GM18870 (cell line): Measurements from ENCODE around the gene ADAMTS15.

Experiments used
- ATAC-seq: cut with Tn5 transposase; IDR thresholded peaks from one replicate; pipeline ENCODE4 v1.9.1; 2021; ENCODE audit warnings: moderate library complexity; ENCODE audit not compliant: unreplicated experiment

The ADAMTS15 gene

DNA sequence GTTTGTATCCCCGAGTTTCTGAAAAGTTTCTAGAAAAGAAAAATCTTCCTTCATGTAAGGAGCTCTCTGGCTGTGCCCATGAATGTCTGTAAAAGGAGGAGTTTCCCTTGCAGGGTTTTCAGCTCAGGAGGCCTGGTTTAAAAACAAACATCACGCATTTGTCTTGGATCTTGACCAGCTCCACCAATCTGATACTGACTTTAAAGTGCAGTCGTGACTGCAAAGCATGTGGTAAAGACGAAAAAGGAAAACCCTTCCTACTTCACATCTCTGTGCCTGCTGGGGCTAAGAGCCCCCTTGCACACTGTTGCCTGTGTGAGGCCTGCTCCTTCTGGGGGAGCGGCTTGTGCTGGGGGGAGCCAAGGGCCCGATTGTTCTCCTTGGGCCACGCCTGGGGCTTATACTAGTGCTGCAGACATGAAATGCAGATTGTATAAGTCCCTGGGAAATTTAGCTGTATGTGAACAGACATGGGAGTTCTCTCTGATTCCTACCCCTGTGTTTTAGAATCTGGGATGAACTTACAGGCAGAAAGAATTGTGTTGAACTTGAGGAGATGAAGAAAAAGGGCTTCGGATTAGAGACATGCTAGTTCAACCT is 62.1 kb downstream of the ADAMTS15 start:
- ATAC-seq, result no peak

DNA sequence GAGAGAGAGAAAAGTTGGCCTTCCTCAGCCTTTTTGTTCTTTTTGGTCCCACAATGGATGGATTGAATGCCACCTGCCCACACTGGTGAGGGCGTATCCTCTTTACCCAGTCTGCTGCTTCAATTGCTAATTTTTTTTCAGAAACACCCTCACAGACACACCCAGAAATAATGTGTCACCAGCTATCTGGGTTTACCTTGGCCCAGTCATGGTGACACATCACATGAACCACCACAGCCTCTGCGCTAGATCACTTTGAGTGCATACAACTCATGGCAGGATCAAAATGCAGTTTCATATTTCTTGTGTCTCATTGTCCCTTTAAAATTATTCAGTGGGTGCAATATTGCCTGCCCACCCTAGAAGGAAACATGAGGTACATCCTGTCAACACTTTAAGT is 63.3 kb downstream of the ADAMTS15 start:
- no peak for ATAC-seq

DNA sequence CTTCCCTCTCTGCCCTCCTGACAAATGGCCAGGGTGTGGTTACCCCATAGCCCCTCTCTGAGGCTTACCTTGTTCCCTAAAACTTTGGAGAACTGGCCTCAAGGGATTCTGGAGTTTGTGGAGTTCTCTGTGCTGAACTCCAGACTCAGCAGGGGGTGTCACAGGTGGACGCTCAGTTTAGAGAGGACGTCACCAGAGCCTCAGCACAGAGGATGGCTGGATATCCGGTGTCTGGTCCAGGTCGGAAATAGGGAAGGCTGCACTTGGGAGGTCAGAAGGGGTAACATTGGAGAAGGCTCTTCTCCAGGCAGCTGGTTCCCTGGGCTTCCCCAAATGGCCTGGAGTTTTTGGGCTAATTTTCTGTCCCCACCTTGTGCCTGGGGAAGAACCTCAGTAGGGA is 64.2 kb downstream of the ADAMTS15 start:
- ATAC-seq, result no peak

DNA sequence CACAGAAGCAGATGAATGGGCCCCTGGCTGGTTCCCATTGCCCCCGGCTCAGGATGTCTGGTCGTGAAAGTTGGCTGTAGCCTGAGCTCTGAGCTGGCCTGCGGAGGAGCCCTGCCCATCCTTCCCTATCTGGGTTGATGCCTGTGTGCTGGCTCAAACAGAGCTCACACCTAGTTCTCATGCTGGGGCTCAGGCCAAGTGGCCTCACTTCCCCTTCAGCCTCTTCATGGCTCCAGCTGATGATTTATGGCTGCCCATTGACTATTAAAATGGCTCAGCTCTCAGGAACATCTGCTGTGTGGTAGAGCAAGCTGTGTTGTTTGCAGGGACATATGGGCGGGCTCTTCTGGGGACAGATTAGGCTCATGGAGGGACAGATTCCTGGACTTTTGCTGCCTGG is 64.7 kb downstream of the ADAMTS15 start:
- ATAC-seq, result no peak

GRCh38 chr11:130514316-130514715 is 65.9 kb downstream of the ADAMTS15 start:
- no peak for ATAC-seq

GRCh38 chr11:130514851-130515250 is 66.4 kb downstream of the ADAMTS15 start:
- ATAC-seq, result no peak

- no peak for ATAC-seq
Measured at GRCh38 chr11:130515829-130516553, 67.5 kb downstream of the ADAMTS15 start.

- no peak for ATAC-seq
Measured at GRCh38 chr11:130516554-130517505, 68.4 kb downstream of the ADAMTS15 start.

GRCh38 chr11:130518164-130518680 is 69.8 kb downstream of the ADAMTS15 start:
- no peak for ATAC-seq

- no peak for ATAC-seq
Measured at GRCh38 chr11:130519128-130519932, 70.9 kb downstream of the ADAMTS15 start.

GRCh38 chr11:130520271-130520671 is 71.8 kb downstream of the ADAMTS15 start:
- no peak for ATAC-seq

DNA sequence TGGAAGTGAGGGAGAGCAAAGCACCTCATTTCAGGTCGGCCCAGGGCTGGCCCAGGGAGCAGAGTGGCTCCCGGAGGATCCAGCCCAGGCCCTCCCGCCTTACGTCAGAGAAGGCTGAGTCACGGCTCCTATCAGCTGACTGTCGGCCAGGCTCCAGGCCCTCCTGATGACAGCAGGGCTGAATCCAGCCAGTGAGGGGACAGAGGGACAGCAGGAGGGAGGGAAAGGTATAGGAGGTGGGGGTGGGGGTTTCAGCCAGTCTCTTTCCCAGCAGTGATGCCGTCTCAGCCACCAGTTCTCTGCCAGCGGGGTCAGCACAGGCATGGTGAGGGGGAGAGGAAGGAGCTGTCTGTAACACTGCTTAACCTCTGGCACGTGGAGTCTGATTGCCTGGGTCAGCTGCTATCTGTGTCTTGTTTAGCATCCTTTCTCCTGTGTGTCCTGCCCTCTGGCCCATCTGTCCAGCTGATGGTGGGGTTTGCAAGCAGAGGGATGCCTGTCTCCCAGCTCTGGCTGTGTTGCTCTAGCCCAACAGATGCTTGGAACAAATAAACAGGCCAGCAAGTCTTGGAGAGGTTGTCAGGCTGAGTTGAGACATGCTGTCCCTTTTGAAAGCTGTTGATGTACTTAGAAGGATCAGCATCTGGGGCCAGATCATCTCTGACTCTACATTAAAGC is 74.0 kb downstream of the ADAMTS15 start:
- no peak for ATAC-seq

DNA sequence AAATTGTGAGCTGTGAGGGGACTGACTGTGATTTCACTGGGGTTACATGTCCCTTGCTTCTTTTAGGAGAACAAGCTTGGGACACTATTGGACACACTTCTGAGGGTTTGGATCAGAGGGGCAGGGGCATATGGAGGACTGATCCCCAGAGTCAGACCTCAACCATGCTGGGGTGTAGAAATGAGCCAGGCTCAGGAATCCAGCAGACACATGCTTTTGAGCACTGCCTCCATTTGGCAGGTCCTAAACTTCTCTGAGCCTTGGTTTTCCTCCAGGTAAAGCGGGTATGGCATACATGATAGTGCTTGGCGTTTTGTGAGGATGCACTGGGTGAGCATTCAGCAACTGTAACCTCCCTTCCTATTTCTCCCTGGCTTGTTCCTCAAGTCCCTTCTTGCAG is 74.7 kb downstream of the ADAMTS15 start:
- no peak for ATAC-seq

GRCh38 chr11:130523609-130524008 is 75.2 kb downstream of the ADAMTS15 start:
- no peak for ATAC-seq

- no peak for ATAC-seq
Measured at GRCh38 chr11:130524132-130524790, 75.8 kb downstream of the ADAMTS15 start.

DNA sequence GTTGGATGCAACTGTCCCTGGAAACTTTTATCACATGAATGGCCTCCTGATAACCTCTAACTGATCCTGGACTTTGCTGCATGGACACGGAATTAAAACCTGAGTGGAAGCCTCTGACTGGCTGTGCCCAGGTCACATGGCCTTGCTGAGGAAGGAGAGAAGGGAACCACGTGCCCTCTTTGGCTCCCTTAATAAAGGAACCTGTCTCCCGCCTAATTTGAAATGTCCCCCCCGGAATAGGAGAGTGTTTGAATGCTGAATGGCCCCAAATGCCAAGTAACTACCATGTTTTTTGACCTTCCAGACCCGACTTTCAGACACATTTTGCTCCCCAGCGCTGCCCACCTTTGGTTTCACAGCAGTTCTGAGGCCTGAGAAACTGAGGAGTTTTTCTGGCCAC is 76.9 kb downstream of the ADAMTS15 start:
- ATAC-seq, result no peak
